HUES64 (cell line): ENCODE measurements around the gene PLCG2.

ENCODE experiments used
- H3K27ac ChIP-seq: 2 replicates; pipeline ENCODE4 v1.7.0; 2013; ENCODE audit warnings: low read depth, low read length, inconsistent platforms
- H3K27me3 ChIP-seq: 2 replicates; pipeline ENCODE4 v1.6.1; 2013; ENCODE audit warnings: mild to moderate bottlenecking, low read length; ENCODE audit not compliant: insufficient read depth
- H3K36me3 ChIP-seq: 2 replicates; pipeline ENCODE4 v1.6.1; 2013; ENCODE audit warnings: mild to moderate bottlenecking, low read length; ENCODE audit not compliant: insufficient read depth
- H3K4me1 ChIP-seq: 2 replicates; pipeline ENCODE4 v1.6.1; 2013; ENCODE audit warnings: mild to moderate bottlenecking, low read length, moderate library complexity; ENCODE audit not compliant: insufficient read depth
- H3K4me3 ChIP-seq: 2 replicates; pipeline ENCODE4 v1.5.1; 2013; ENCODE audit warnings: mild to moderate bottlenecking, low read length, moderate library complexity
- H3K9ac ChIP-seq: 2 replicates; pipeline ENCODE4 v1.6.1; 2013; ENCODE audit warnings: mild to moderate bottlenecking, low read depth, low read length
- H3K9me3 ChIP-seq: 2 replicates; pipeline ENCODE4 v1.6.1; 2013; ENCODE audit warnings: low read depth, low read length; ENCODE audit not compliant: insufficient read depth
- WGBS: fragments of 150-250, 120-280 bp; methylation state at CpG from one replicate; pipeline ENCODE4 v1.1.7; 2013; ENCODE audit warnings: missing lambda C conversion rate; 5-methylcytosine and 5-hydroxymethylcytosine counted together

The PLCG2 gene

GRCh38 chr16:81855552-81856153 lies 76.6 kb downstream of the PLCG2 start:
- WGBS, result 81% methylated on average over 8 of the region's 8 CpGs
- no peaks in the 10 kb centered on the region for H3K27me3 ChIP-seq
- no peak overlapping the region for H3K4me3 ChIP-seq
- no peaks in the 10 kb centered on the region for H3K4me1 ChIP-seq
- no peak overlapping the region for H3K9ac ChIP-seq
- no peak overlapping the region for H3K27ac ChIP-seq
- H3K36me3 ChIP-seq, result no peaks in the 10 kb centered on the region
- H3K9me3 ChIP-seq, result no peaks in the 10 kb centered on the region

DNA sequence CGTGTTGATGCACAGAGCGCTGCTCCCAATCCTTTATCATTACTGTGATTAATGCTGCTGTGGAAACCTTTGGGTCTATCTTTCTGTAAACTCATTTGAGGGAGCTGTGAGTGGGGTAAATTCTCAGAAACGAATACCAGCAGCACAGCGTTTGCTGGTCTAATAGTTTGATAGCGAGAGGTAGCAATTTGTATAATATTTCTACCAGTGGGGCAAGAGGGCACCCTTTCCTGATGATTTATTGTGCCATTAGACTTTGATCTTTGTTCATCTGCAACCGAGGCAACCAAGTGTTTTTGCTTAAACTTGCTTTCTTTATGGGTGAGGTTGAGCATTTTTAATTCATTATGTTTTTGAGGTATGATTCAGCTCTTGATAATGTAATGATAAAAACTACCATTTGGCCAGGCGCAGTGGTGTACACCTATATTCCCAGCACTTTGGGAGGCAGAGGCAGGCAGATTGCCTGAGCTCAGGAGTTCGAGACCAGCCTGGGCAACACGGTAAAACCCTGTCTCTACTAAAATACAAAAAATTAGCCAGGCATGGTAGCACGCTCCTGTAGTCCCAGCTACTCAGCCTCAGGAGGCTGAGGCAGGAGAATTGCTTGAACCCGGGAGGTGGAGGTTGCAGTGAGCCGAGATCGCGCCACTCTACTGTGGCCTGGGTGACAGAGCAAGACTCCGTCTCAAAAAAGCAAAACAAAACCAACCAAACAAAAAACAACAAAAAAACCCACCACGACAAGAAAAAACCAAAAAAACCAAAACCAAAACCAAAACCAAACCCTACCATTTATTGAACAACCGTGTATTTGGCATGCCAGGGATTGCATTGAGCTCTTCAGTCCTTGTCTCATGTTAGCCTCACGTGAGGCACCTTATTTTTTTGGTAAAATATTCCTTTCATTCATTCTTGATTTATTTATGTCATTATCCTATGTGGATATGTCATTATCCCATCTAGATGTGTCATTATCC lies 81.5 kb downstream of the PLCG2 start:
- Histone ChIP-seq H3K27me3 (no peaks in the 10 kb centered on the region), H3K36me3 (no peaks in the 10 kb centered on the region), H3K9me3 (no peaks in the 10 kb centered on the region), H3K27ac (no peak overlapping the region), H3K9ac (no peak overlapping the region), H3K4me1 (peaks cover 17% of the 10 kb centered on the region), H3K4me3 (no peak overlapping the region)
- 97% methylated on average over 17 of the region's 18 CpGs for WGBS

DNA sequence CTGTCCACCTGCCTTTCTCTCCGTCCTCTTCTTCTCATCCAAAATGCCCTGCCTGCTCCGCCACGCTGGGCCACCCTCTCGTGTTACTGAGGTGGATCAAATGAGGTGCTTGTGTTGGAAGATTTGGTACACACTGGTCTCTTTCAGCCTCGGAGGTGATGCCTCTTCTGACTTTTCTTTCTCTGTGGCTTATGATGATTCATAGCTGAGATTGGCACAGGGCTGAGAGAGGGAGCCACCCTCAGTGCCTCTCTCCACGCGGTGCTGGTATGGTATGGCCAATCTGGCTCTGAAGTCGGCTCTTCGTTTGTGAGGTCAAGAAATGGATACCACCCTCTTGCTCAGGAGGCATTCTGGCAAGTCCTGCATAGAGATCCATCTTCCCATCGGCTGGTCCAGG lies 82.4 kb downstream of the PLCG2 start:
- H3K4me3 ChIP-seq, result no peak overlapping the region
- WGBS, result 95% methylated on average over 9 of the region's 10 CpGs

DNA sequence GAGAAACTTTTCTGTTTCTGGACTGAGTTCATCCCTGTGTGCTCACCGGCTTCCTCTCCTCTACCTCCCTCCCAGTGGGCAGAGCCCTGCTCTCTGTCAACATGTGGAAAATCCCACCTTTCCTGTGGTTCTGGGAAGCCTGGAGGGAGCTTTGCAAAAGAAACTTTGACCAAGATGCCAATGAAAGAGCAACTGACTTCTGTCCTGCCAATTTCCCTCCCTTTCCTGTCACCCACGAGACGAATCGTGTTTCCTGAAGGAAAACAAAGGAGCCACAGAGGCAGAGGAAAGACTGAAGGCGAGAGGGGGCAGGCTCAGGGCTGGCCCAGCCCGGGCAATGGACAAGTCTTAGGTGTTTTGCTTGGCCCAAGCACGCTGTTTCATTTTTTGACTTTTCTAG lies 82.8 kb downstream of the PLCG2 start:
- no peak overlapping the region for H3K27ac ChIP-seq
- no peak overlapping the region for H3K4me3 ChIP-seq
- H3K4me1 ChIP-seq, result peaks cover 17% of the 10 kb centered on the region
- no peaks in the 10 kb centered on the region for H3K9me3 ChIP-seq
- H3K9ac ChIP-seq, result no peak overlapping the region
- no peaks in the 10 kb centered on the region for H3K27me3 ChIP-seq
- H3K36me3 ChIP-seq, result no peaks in the 10 kb centered on the region
- 75% methylated on average over 7 of the region's 7 CpGs for WGBS

More for the DNA sequence above, 82.4 kb downstream of the PLCG2 start:
- Histone ChIP-seq H3K36me3 (no peaks in the 10 kb centered on the region), H3K9ac (no peak overlapping the region), H3K27ac (no peak overlapping the region), H3K27me3 (no peaks in the 10 kb centered on the region), H3K9me3 (no peaks in the 10 kb centered on the region), H3K4me1 (peaks cover 17% of the 10 kb centered on the region)

DNA sequence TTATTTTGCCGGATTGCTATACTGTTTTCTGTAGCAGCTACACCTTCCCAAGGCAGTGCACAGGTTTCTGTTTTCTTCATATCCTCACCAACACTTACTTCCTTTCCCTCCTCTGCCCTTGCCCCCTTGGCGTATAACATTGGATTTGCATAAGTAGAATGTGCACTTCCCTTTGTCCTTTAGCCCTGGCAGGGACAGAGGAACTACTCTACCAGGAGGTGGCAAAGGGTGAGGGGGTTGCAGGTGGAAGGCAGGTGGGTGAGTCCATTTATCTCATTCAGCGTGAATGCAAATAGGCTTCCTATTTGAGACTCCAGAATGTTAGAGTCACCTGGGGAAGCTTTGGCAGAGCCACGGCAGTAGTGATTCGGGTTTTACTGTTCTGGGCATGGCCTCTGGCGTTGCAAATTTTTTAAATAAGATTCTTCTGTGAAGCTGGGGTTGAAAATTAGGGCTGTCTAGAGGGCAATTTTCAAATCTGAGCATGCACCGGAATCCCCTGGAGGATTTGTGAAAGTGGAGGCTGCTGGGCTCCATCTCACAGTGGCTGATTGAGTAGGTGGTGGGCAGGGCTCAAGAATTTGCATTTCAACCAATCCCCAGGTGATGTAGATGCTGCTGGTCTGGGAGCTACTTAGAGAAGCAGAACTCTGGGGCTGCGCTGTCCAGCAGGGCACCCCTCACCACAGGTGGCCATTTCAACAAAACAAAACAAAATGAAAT lies 84.7 kb downstream of the PLCG2 start:
- Histone ChIP-seq H3K4me3 (no peak overlapping the region), H3K27ac (no peak overlapping the region), H3K27me3 (no peaks in the 10 kb centered on the region), H3K36me3 (no peaks in the 10 kb centered on the region), H3K4me1 (peaks cover 17% of the 10 kb centered on the region), H3K9me3 (no peaks in the 10 kb centered on the region), H3K9ac (no peak overlapping the region)
- 58% methylated on average over 8 of the region's 8 CpGs for WGBS

DNA sequence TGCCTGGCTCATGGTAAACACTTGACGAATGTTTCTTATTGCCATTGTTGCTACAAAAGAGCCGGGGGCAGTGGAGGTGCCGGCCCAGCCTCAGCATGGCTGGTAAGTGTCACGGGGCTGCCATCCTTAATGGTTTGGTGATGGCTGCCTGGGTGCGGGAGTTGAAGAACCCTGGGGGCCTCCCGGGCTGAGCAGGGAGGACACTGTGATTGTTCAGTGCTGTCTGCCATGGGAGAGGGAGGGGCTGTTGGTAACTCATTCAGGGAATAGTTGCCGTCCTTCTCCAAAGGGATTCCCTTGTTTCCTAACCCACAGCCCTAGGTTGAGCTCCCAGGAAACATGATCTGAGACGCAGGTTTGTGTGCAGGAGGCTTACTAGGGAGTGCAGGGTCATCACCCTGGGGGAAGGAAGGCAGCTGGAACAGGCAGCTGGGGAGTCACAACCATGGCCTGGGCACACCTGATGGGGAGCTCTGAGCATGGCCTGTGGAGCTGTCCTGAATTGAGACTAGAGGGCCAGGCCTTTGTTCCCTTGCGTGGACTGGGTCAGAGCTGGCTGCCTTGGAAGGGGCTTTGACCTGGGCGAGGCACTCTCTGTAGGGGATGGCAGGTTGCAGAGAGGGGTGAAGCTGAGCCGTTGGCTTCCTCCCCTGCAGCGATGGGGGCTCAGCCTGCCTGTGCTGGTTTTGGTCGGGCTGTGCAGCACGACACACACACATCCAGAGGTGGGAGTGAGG lies 85.7 kb downstream of the PLCG2 start:
- Histone ChIP-seq H3K4me1 (peaks cover 17% of the 10 kb centered on the region), H3K9ac (no peak overlapping the region), H3K27me3 (no peaks in the 10 kb centered on the region), H3K36me3 (no peaks in the 10 kb centered on the region), H3K27ac (no peak overlapping the region), H3K4me3 (no peak overlapping the region), H3K9me3 (no peaks in the 10 kb centered on the region)
- 62% methylated on average over 14 of the region's 14 CpGs for WGBS

DNA sequence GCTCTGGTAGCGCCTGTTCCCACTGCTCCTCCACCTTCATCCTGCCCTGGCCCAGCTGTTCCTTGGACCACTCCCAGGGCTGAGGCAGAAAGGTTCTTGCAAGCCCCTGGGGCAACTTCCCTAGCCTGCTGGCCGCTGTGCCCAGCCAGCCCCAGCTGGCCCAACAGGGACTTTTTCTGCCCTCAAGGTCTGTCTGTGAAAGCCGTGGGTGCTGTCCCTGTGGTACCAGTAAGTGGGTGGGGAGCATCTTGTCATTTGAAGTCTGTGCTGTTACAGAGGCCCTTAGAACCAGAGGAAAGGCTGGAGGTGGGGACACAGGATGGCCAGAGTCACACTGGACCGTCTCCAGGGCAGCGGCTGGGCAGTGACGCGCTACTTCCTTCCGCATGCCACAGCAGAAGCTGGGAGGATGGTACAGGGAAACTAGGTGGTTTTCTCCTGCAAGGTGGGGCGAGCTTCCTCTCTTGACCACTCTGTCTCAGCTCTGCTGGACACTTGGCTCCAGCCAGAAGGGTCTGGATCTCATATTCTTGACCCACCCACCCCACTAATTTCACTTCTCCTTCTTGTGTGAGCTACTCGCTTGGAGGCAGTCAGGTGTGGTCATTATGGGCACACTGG lies 87.8 kb downstream of the PLCG2 start:
- H3K4me1 ChIP-seq, result peaks cover 17% of the 10 kb centered on the region
- no peaks in the 10 kb centered on the region for H3K27me3 ChIP-seq
- H3K27ac ChIP-seq, result no peak overlapping the region
- H3K9ac ChIP-seq, result no peak overlapping the region
- no peaks in the 10 kb centered on the region for H3K9me3 ChIP-seq
- no peaks in the 10 kb centered on the region for H3K36me3 ChIP-seq
- no peak overlapping the region for H3K4me3 ChIP-seq
- 73% methylated on average over 10 of the region's 10 CpGs for WGBS

GRCh38 chr16:81868057-81868748 lies 89.1 kb downstream of the PLCG2 start:
- Histone ChIP-seq H3K27ac (no peak overlapping the region), H3K4me3 (no peak overlapping the region), H3K36me3 (no peaks in the 10 kb centered on the region), H3K9ac (no peak overlapping the region), H3K9me3 (no peaks in the 10 kb centered on the region), H3K4me1 (peaks cover 17% of the 10 kb centered on the region), H3K27me3 (no peaks in the 10 kb centered on the region)
- WGBS, result 96% methylated on average over 3 of the region's 3 CpGs

GRCh38 chr16:81869326-81869725 lies 90.2 kb downstream of the PLCG2 start:
- Histone ChIP-seq H3K36me3 (no peaks in the 10 kb centered on the region), H3K4me3 (no peak overlapping the region), H3K9ac (no peak overlapping the region), H3K27me3 (no peaks in the 10 kb centered on the region), H3K4me1 (peaks cover 12% of the 10 kb centered on the region), H3K9me3 (no peaks in the 10 kb centered on the region), H3K27ac (no peak overlapping the region)
- WGBS, result 71% methylated on average over 5 of the region's 5 CpGs

GRCh38 chr16:81873206-81873605 lies 94.1 kb downstream of the PLCG2 start:
- peaks cover 13% of the 10 kb centered on the region for H3K4me1 ChIP-seq
- H3K9me3 ChIP-seq, result no peaks in the 10 kb centered on the region
- no peak overlapping the region for H3K9ac ChIP-seq
- no peaks in the 10 kb centered on the region for H3K36me3 ChIP-seq
- H3K27me3 ChIP-seq, result no peaks in the 10 kb centered on the region
- 91% methylated on average over 4 of the region's 4 CpGs for WGBS
- no peak overlapping the region for H3K4me3 ChIP-seq
- H3K27ac ChIP-seq, result no peak overlapping the region
